HepG2 (cell line): ENCODE data around the gene SUPT20HL2. TPM values are rescaled to one million over a fixed set of nuclear protein-coding genes. Genes with fewer than 3 reads are reported as not detected.

Experiments
- ATF6 ChIP-seq: sonication (generic); formaldehyde crosslinking; conservative IDR thresholded peaks from 2 replicates; pipeline ENCODE4 v1.4.0; 2020; ENCODE audit warnings: missing genetic modification reagents
- polyA plus RNA-seq, 8 experiments: library from polyadenylated mRNA; depleted of rRNA in 3 of 8; stranded (reverse) in 7 of 8; unstranded in 1 of 8; fragments of >200 nt; fragmentation: Illumina TruSeq in 4 of 8; extraction: Trizol in 4 of 8; gene quantifications; 2 replicates each; pipeline versions ENCODE4 v1.2.1 to v1.2.3, GENCODE V29; 2011 to 2016; ENCODE audit warnings: low read depth in 4 of 8, missing spikeins in 1 of 8, mixed read lengths in 1 of 8; ENCODE audit not compliant: insufficient read depth in 1 of 8
- total RNA-seq, 5 experiments: library from RNA; depleted of rRNA; stranded (reverse); fragments of >200 nt; fragmentation: Illumina TruSeq; extraction: Trizol; gene quantifications; 2 replicates each; pipeline ENCODE4 v1.2.3, GENCODE V29; 2016; ENCODE audit warnings: low read depth in 1 of 5

The SUPT20HL2 gene
- total and polyA plus RNA-seq, 2 of the 13 experiments (the other 11 are each of a cell fraction or from before 2014, with no cell fraction given) = not detected

DNA sequence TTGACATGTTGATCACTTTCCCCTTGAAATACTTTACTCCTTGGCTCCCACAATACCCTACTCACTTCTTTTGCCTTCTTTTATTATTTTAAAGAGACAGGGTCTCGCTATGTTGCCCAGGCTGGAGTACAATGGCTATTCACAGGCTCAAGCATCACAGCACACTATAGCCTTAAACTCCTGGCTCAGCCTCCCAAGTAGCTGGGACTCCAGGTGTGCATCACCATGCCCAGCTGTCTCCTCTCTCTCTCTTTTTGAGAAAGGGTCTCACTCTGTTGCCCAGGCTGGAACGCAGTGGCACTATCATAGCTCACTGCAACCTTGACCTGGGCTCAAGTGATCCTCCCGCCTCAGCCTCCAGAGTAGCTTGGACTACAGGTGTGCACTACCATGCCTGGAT is 51.6 kb downstream of the SUPT20HL2 start (continued):
- TF ChIP-seq ATF6 (CRISPR knock-in tag) = no peak

Other genes with a start within 250 kb of the SUPT20HL2 start
- 37.3 and 66.3 TPM in 2 replicates for gene ZFX, start 164.3 kb downstream of the SUPT20HL2 start, total RNA-seq (2016; rRNA removed; fragmentation: Illumina TruSeq; extraction: Trizol)
- gene ZFX, start 164.3 kb downstream of the SUPT20HL2 start, polyA plus RNA-seq (2011; rRNA removed) = 13.8 and 14.9 TPM in 2 replicates
- gene SUPT20HL1, start 46.6 kb upstream of the SUPT20HL2 start, total RNA-seq (2016; rRNA removed; fragmentation: Illumina TruSeq; extraction: Trizol) = not detected in 2 replicates
- not detected in 2 replicates for gene SUPT20HL1, start 46.6 kb upstream of the SUPT20HL2 start, polyA plus RNA-seq (2011; rRNA removed)
- gene PDK3, start 151.2 kb upstream of the SUPT20HL2 start, total RNA-seq (2016; rRNA removed; fragmentation: Illumina TruSeq; extraction: Trizol) = 9.1 and 13.3 TPM in 2 replicates
- gene PDK3, start 151.2 kb upstream of the SUPT20HL2 start, polyA plus RNA-seq (2011; rRNA removed) = 7.3 and 10.5 TPM in 2 replicates